ENCODE data around the gene BLOC1S5. TPM values are rescaled to one million over a fixed set of nuclear protein-coding genes. Genes with fewer than 3 reads are reported as not detected.

The BLOC1S5 gene
- total RNA-seq, 6 experiments from 2014 or later = 8.4 to 13.4 (median 9.5) TPM

- Mint-ChIP-seq H3K36me3 (ENCODE audit: low read depth) (no peaks in the 10 kb centered on the region), H3K4me1 (ENCODE audit: low read depth) (peaks cover 5% of the 10 kb centered on the region), H3K4me3 (no peak overlapping the region), H3K27ac (no peak overlapping the region), H3K27me3 (ENCODE audit: insufficient read depth) (no peaks in the 10 kb centered on the region; the same call in 1 of the 2 replicates), H3K9me3 (no peaks in the 10 kb centered on the region)
- TF ChIP-seq CTCF (IDR thresholded peaks at IDR 0.05) = no peak
- DNase-seq = no peak
These were observed 59.1 kb downstream of the BLOC1S5 start for GRCh38 chr6:8005136-8005535.

- no peak for DNase-seq
- no peak for TF ChIP-seq CTCF (IDR thresholded peaks at IDR 0.05)
- peaks cover 2% of the 10 kb centered on the region for H3K27me3 Mint-ChIP-seq (ENCODE audit: insufficient read depth)
- H3K36me3 Mint-ChIP-seq (ENCODE audit: low read depth) = no peaks in the 10 kb centered on the region
- no peak overlapping the region for H3K4me3 Mint-ChIP-seq
- no peak overlapping the region for H3K27ac Mint-ChIP-seq
- no peaks in the 10 kb centered on the region for H3K9me3 Mint-ChIP-seq
- H3K4me1 Mint-ChIP-seq (ENCODE audit: low read depth) = peaks cover 32% of the 10 kb centered on the region
These were observed 63.6 kb downstream of the BLOC1S5 start for GRCh38 chr6:8000636-8001035.

GRCh38 chr6:8000188-8000596, 64.0 kb downstream of the BLOC1S5 start:
- H3K4me1 Mint-ChIP-seq (ENCODE audit: low read depth) = peaks cover 32% of the 10 kb centered on the region
- DNase-seq = no peak

GRCh38 chr6:7999201-7999600, 65.0 kb downstream of the BLOC1S5 start:
- H3K4me1 Mint-ChIP-seq (ENCODE audit: low read depth) = peaks cover 32% of the 10 kb centered on the region
- no peaks in the 10 kb centered on the region for H3K9me3 Mint-ChIP-seq
- H3K27me3 Mint-ChIP-seq (ENCODE audit: insufficient read depth) = peaks cover 2% of the 10 kb centered on the region
- H3K27ac Mint-ChIP-seq = no peak overlapping the region
- DNase-seq = no peak
- H3K36me3 Mint-ChIP-seq (ENCODE audit: low read depth) = no peaks in the 10 kb centered on the region
- TF ChIP-seq CTCF (IDR thresholded peaks at IDR 0.05) = no peak
- H3K4me3 Mint-ChIP-seq = no peak overlapping the region

More at GRCh38 chr6:8000188-8000596, 64.0 kb downstream of the BLOC1S5 start:
- no peak overlapping the region for H3K27ac Mint-ChIP-seq
- H3K27me3 Mint-ChIP-seq (ENCODE audit: insufficient read depth) = peaks cover 2% of the 10 kb centered on the region
- TF ChIP-seq CTCF (IDR thresholded peaks at IDR 0.05) = no peak
- H3K36me3 Mint-ChIP-seq (ENCODE audit: low read depth) = no peaks in the 10 kb centered on the region
- H3K4me3 Mint-ChIP-seq = no peak overlapping the region
- no peaks in the 10 kb centered on the region for H3K9me3 Mint-ChIP-seq

GRCh38 chr6:7998103-7998725, 66.0 kb downstream of the BLOC1S5 start:
- Mint-ChIP-seq H3K27me3 (ENCODE audit: insufficient read depth) (peaks cover 2% of the 10 kb centered on the region), H3K36me3 (ENCODE audit: low read depth) (no peaks in the 10 kb centered on the region), H3K4me1 (ENCODE audit: low read depth) (peaks cover 32% of the 10 kb centered on the region), H3K9me3 (no peaks in the 10 kb centered on the region), H3K4me3 (no peak overlapping the region), H3K27ac (peak overlapping the region; percentile 4; the same call in 1 of the 2 replicates)
- TF ChIP-seq CTCF (IDR thresholded peaks at IDR 0.05) = no peak
- peak; percentile 78 for DNase-seq
